Colon (tissue), 2 donors: ENCODE measurements around the gene TXNDC5.

Experiments used
- FAIRE-seq: peaks from 2 replicates; lab custom pipeline; 2012; peaks lifted over from hg19 to GRCh38; lab: Jason Lieb, UNC
- donor health status: control.
- donor health status: control.

TXNDC5 gene

GRCh38 chr6:7851780-7852179, 58.8 kb downstream of the TXNDC5 start:
- no peak for FAIRE-seq

GRCh38 chr6:7848229-7848628, 62.4 kb downstream of the TXNDC5 start:
- no peak for FAIRE-seq

GRCh38 chr6:7846966-7847818, 63.4 kb downstream of the TXNDC5 start:
- FAIRE-seq: no peak

- no peak for FAIRE-seq
Observed at GRCh38 chr6:7841781-7842468, 68.7 kb downstream of the TXNDC5 start.

DNA sequence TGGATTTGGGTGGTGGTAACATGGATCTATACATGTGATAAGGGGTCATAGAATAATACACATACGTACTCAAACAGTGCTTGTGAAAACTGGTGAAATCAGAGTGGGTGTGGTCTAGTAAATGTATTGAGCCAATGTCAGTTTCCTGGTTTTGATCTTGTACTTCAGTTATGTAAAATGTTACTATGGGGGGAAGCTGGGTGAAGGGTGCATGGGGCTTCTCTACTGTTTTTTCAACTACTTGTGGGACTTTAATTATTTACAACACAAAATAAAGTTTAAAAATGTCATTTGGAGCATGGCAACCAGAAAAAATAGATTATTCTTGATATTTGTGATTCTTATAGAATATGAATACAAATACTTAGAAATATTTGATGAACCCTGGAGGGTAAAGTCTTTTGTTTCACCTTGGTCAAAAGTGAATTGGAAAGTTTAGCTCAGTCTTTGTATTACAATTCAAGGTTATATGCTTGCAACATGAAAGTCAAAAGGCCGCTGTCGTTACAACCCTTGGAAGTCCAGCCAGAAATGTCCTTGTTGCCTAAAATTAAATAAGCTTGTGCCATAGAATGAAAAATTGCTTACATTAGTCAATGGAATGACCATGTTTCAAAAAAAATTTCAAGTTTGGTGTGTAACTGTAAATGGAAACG, 74.1 kb downstream of the TXNDC5 start:
- no peak for FAIRE-seq

DNA sequence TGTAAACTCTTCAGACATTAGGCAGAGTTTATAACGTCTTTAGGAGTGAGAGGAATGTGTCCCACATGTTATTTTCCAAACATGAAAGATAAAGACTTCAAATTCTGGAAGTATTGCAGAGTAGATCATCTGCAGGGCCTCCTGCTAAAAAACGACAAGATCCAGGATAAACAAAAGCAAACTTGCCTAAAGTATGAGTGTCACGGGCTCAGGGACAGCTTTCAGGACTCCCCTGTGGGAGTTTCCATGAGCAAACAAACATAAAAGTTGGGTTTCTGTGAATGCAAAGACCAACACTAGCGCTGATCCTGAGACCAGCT, 76.9 kb downstream of the TXNDC5 start:
- FAIRE-seq: no peak

DNA sequence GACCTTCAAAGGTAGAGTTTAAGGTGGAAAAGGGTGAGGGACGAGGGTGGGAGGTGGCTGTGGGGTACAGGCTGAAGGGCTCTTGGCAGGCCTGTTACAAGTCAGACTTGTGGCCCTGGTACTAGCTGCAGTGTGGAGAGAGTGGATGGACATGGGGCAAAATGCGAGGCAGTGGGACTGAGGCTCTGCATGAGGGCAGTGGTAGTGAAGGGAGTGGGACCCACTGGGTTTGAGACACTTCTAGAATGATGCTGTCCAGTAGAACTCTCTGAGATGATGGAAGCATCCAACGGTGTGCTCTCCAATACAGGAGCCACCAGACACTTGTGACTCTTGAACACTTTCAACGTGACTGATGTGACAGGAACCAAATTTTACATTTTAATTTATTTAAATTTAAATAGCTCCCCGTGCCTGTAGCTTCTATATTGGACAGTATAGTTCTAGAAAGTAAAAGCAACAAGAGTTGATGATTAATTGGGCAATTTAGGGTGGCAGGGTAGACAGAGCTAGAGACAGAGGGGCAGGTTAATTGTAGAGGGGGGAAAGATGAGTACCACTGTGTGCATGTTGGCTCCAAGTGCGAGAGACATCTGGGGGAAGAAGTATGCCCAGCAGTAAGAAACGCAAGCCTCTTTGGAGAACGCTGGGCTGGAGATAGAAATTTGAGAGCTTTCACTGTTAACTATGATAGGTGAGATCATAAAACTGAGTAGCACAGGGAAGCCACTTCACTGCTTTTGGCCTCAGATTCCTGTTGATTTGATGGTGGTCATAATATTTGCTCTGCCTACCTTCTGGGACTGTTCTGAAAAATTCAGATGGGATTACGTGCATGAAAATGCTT, 77.5 kb downstream of the TXNDC5 start:
- FAIRE-seq: no peak
